HepG2 (cell line): ENCODE results near the gene GGA3.

Source experiments
- CTCF ChIP-seq: sonication (generic); formaldehyde crosslinking; IDR thresholded peaks from 2 replicates; pipeline ENCODE4 v1.5.0; 2020; ENCODE audit warnings: mild to moderate bottlenecking, missing genetic modification reagents, moderate library complexity
- MAFK ChIP-seq, 2 experiments: IDR thresholded peaks in 1 of 2; conservative IDR thresholded peaks in 1 of 2; 2 replicates each; pipeline ENCODE4 v1.6.1; 2011; ENCODE audit warnings: improper control_type of control experiment in 2 of 2, low read length in 2 of 2
- MEIS1 ChIP-seq: sonication (generic); formaldehyde crosslinking; IDR thresholded peaks from 2 replicates; pipeline ENCODE4 v1.9.0; 2021; ENCODE audit warnings: mild to moderate bottlenecking, missing genetic modification reagents, moderate library complexity, borderline replicate concordance
- MXI1 ChIP-seq: IDR thresholded peaks from 3 replicates; pipeline ENCODE4 v1.6.1; 2012; ENCODE audit warnings: low read depth, low read length, inconsistent platforms, borderline replicate concordance
- POLR2AphosphoS5 ChIP-seq: IDR thresholded peaks from 2 replicates; pipeline ENCODE4 v1.6.1; 2012; ENCODE audit warnings: low read depth, low read length
- ZNF138 ChIP-seq: sonication (generic); formaldehyde crosslinking; IDR thresholded peaks from 2 replicates; pipeline ENCODE4 v1.5.0; 2020; ENCODE audit warnings: mild to moderate bottlenecking, low read depth, missing genetic modification reagents
- ZNF143 ChIP-seq: sonication (generic); formaldehyde crosslinking; IDR thresholded peaks from 2 replicates; pipeline ENCODE4 v1.4.0; 2020; ENCODE audit warnings: missing genetic modification reagents
- ZNF644 ChIP-seq: IDR thresholded peaks from 2 replicates; pipeline ENCODE4 v1.6.1; 2016; ENCODE audit warnings: low read depth

- TF ChIP-seq POLR2AphosphoS5 = no peak
- TF ChIP-seq ZNF138 (CRISPR knock-in tag) = no peak
- no peak for TF ChIP-seq ZNF644 (CRISPR knock-in tag)
- TF ChIP-seq ZNF143 (CRISPR knock-in tag) = no peak
- TF ChIP-seq MAFK (conservative IDR thresholded peaks at IDR 0.05 in 1 of 2, IDR thresholded peaks at IDR 0.05 in 1 of 2; ENCODE audit: low read length in 2 of 2) = no peak
- TF ChIP-seq MXI1 = no peak
- TF ChIP-seq MEIS1 (CRISPR knock-in tag) = no peak
- TF ChIP-seq CTCF = no peak
These were observed 22.2 kb downstream of the GGA3 start for GRCh38 chr17:75239214-75239613.
